Measurements from ENCODE around the gene SLC12A3.

GRCh38 chr16:56960681-56961281, 95.8 kb downstream of the SLC12A3 start:
- TF ChIP-seq CTCF (IDR thresholded peaks at IDR 0.05; ENCODE audit: poor library complexity) (no peak), EZH2 (IDR thresholded peaks at IDR 0.05; ENCODE audit: borderline replicate concordance) (no peak)

Data from hepatocyte (in vitro differentiated cells).